ENCODE data around the gene NPAS1. TPM values are rescaled to one million over a fixed set of nuclear protein-coding genes. Genes with fewer than 3 reads are reported as not detected.

The NPAS1 gene
- total RNA-seq, 1 experiment from 2014 or later, result 2.8 TPM

DNA sequence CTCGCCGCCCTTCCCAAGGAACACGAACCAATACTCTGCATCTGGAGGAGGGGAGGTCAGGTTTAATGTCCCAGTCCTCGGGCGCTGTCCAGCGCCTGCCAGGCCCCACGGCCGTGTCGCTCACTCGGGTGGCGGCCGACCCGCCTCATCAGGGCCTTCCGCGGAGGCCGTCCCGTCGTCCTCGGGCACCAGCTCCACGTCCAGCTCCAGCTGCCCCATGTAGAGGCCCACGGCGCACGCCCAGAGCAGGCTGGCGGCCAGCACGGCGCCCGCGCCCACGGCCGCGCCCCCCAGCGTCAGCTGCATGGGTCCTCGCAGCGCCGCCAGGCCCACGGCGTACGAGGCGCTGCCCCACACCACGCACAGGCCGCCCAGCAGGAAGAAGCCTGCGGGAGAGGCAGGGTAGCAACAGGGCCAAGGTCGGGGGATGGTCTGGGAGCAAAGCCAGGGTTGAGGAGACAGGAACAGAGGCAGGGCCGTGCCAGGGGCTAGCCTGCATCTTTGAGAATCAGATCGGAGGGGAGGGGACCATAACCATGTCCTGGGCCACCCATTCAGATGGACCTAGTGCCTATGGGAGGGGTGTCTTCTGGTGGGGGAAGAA lies 26.3 kb downstream of the NPAS1 start:
- no peaks in the 10 kb centered on the region for H3K9me3 Mint-ChIP-seq (ENCODE audit: unreplicated experiment)
- BruUV-seq (replicated peaks), result TSS peak; percentile 47

DNA sequence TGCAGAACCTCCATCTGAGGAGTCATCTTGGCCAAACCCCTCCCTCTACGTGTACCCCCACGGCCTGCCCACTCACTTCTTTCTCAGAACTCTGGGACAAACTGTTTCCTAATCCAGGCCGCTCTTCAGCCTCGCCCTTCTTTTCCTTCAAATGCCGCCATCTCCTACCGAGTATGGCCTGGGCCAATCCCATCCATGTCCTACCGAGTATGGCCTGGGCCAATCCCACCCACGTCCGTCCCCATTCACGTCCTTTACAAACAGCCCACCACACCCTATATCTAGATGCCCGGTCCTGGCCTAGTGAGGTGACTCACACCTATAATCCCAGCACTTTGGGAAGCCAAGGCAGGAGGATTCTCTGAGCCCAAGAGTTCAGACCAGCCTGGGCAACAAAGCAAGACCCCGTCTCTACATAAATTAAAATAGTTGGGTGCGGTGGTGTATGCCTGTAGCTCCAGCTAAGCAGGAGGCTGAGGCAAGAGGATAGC lies 27.7 kb downstream of the NPAS1 start:
- intact Hi-C loops (cut with micrococcal nuclease; ENCODE audit: unreplicated experiment), result no loop called here
- Mint-ChIP-seq H3K27me3 (ENCODE audit: insufficient read depth, unreplicated experiment) (no peaks in the 10 kb centered on the region), H3K36me3 (ENCODE audit: insufficient read depth, unreplicated experiment) (peaks cover 37% of the 10 kb centered on the region), H3K27ac (ENCODE audit: unreplicated experiment) (peak overlapping the region; percentile 83), H3K4me3 (ENCODE audit: unreplicated experiment) (peak overlapping the region; percentile 89), H3K4me1 (ENCODE audit: low read depth, unreplicated experiment) (peaks cover 36% of the 10 kb centered on the region), H3K9me3 (ENCODE audit: unreplicated experiment) (no peaks in the 10 kb centered on the region)
- Histone ChIP-seq H3K27me3 (replicated peaks; ENCODE audit: control insufficient read depth, insufficient read depth, low read length) (no peaks in the 10 kb centered on the region), H3K4me3 (ENCODE audit: low read depth, low read length) (peak overlapping the region; percentile 80), H3K9me3 (no peaks in the 10 kb centered on the region), H3K36me3 (ENCODE audit: control insufficient read depth, insufficient read depth, low read length) (no peaks in the 10 kb centered on the region), H3K4me1 (peaks cover 22% of the 10 kb centered on the region)
- no peak for DNase-seq
- TF ChIP-seq, protein P1, sequence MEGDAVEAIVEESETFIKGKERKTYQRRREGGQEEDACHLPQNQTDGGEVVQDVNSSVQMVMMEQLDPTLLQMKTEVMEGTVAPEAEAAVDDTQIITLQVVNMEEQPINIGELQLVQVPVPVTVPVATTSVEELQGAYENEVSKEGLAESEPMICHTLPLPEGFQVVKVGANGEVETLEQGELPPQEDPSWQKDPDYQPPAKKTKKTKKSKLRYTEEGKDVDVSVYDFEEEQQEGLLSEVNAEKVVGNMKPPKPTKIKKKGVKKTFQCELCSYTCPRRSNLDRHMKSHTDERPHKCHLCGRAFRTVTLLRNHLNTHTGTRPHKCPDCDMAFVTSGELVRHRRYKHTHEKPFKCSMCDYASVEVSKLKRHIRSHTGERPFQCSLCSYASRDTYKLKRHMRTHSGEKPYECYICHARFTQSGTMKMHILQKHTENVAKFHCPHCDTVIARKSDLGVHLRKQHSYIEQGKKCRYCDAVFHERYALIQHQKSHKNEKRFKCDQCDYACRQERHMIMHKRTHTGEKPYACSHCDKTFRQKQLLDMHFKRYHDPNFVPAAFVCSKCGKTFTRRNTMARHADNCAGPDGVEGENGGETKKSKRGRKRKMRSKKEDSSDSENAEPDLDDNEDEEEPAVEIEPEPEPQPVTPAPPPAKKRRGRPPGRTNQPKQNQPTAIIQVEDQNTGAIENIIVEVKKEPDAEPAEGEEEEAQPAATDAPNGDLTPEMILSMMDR (IDR thresholded peaks at IDR 0.05; ENCODE audit: insufficient read depth in 1 of 2, low read depth in 1 of 2, low read length in 1 of 2, severe bottlenecking in 1 of 2, unreplicated experiment in 1 of 2), result no peak
- no TSS peak for BruUV-seq (replicated peaks)
- ChIA-PET POLR2A (interaction anchor here (0.5 to 1.5 kb wide), 10 partner anchors 9 to 81 kb away, joined by 3 to 24 read pairs (median 4); partner anchors contain the start of gene ZC3H4), CTCF (interaction anchor here (1.0 to 1.7 kb wide), 5 partner anchors 11 to 197 kb away, joined by 3 to 8 read pairs (median 5); partner anchors contain the start of gene ZC3H4)

More for the DNA sequence above, 26.3 kb downstream of the NPAS1 start:
- Mint-ChIP-seq H3K27ac (ENCODE audit: unreplicated experiment) (no peak overlapping the region), H3K36me3 (ENCODE audit: insufficient read depth, unreplicated experiment) (peaks cover 44% of the 10 kb centered on the region), H3K4me3 (ENCODE audit: unreplicated experiment) (no peak overlapping the region), H3K4me1 (ENCODE audit: low read depth, unreplicated experiment) (peaks cover 31% of the 10 kb centered on the region), H3K27me3 (ENCODE audit: insufficient read depth, unreplicated experiment) (no peaks in the 10 kb centered on the region)
- POLR2A ChIA-PET, result no interaction called here
- H3K9me3 ChIP-seq, result no peaks in the 10 kb centered on the region
- CTCF ChIA-PET, result no interaction called here
- peaks cover 22% of the 10 kb centered on the region for H3K4me1 ChIP-seq
- TF ChIP-seq, protein P1 (IDR thresholded peaks at IDR 0.05; ENCODE audit: insufficient read depth in 1 of 2, low read depth in 1 of 2, low read length in 1 of 2, severe bottlenecking in 1 of 2, unreplicated experiment in 1 of 2), result no peak
- no peaks in the 10 kb centered on the region for H3K27me3 ChIP-seq (replicated peaks; ENCODE audit: control insufficient read depth, insufficient read depth, low read length)
- no peaks in the 10 kb centered on the region for H3K36me3 ChIP-seq (ENCODE audit: control insufficient read depth, insufficient read depth, low read length)
- intact Hi-C loops (cut with micrococcal nuclease; ENCODE audit: unreplicated experiment), result no loop called here
- no peak for DNase-seq
- H3K4me3 ChIP-seq (ENCODE audit: low read depth, low read length), result no peak overlapping the region

DNA sequence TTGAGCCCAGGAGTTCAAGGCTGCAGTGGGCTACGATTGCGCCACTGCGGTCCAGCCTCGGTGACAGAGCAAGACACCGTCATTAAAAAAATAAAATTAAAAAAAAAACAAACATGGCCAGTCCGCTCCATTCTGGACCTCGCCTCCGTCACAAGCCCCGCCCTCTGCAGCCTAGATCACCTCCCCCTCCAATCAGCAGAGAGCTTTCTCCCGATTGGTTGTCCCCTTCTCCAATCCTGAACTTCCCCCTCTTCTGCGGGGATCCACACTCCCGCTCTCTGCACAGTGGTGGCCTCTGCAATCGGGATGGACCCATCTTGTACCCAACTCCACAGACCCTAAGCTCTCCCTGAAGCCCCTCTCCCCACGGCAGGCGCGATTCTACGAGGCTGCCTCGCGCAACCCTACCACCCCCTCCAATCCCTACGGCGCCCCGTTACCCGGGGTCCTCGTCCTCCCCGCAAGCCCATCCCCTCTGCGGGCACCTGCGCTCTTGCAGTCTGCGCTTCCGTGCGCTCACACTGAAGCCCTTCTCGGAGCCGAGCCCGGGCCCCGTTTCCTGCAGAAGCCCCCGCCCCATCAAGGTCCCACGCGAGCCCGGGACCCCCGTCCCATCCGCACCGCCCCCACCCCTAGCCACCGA lies 28.2 kb downstream of the NPAS1 start:
- CTCF ChIA-PET, result interaction anchor here (0.6 to 1.7 kb wide), 6 partner anchors 11 to 196 kb away, joined by 3 to 8 read pairs (median 5); partner anchors contain the start of gene ZC3H4
- BruUV-seq (replicated peaks), result no TSS peak
- intact Hi-C loops (cut with micrococcal nuclease; ENCODE audit: unreplicated experiment), result loop anchor here (1.0 kb wide), 3 partner anchors 10 to 65 kb away; partner anchors contain the start of gene ZC3H4
- Mint-ChIP-seq H3K4me1 (ENCODE audit: low read depth, unreplicated experiment) (peaks cover 39% of the 10 kb centered on the region), H3K36me3 (ENCODE audit: insufficient read depth, unreplicated experiment) (peaks cover 37% of the 10 kb centered on the region), H3K27ac (ENCODE audit: unreplicated experiment) (peak overlapping the region; percentile 83), H3K27me3 (ENCODE audit: insufficient read depth, unreplicated experiment) (no peaks in the 10 kb centered on the region), H3K9me3 (ENCODE audit: unreplicated experiment) (no peaks in the 10 kb centered on the region), H3K4me3 (ENCODE audit: unreplicated experiment) (peak overlapping the region; percentile 89)
- no peaks in the 10 kb centered on the region for H3K36me3 ChIP-seq (ENCODE audit: control insufficient read depth, insufficient read depth, low read length)
- peaks cover 22% of the 10 kb centered on the region for H3K4me1 ChIP-seq
- TF ChIP-seq, protein P1 (IDR thresholded peaks at IDR 0.05; ENCODE audit: insufficient read depth in 1 of 2, low read depth in 1 of 2, low read length in 1 of 2, severe bottlenecking in 1 of 2, unreplicated experiment in 1 of 2), result no peak
- no peaks in the 10 kb centered on the region for H3K27me3 ChIP-seq (replicated peaks; ENCODE audit: control insufficient read depth, insufficient read depth, low read length)
- H3K4me3 ChIP-seq (ENCODE audit: low read depth, low read length), result peak overlapping the region; percentile 80
- no peaks in the 10 kb centered on the region for H3K9me3 ChIP-seq
- POLR2A ChIA-PET, result interaction anchor here (0.5 to 1.5 kb wide), 12 partner anchors 9 to 146 kb away, joined by 3 to 24 read pairs (median 4); partner anchors contain the start of gene ZC3H4
- peak; percentile 93 to 94 for DNase-seq
